ENCODE results near the gene SRGAP3. TPM values are rescaled to one million over a fixed set of nuclear protein-coding genes. Genes with fewer than 3 reads are reported as not detected.

The SRGAP3 gene
- total RNA-seq, 1 experiment from 2014 or later: 17.9 TPM

DNA sequence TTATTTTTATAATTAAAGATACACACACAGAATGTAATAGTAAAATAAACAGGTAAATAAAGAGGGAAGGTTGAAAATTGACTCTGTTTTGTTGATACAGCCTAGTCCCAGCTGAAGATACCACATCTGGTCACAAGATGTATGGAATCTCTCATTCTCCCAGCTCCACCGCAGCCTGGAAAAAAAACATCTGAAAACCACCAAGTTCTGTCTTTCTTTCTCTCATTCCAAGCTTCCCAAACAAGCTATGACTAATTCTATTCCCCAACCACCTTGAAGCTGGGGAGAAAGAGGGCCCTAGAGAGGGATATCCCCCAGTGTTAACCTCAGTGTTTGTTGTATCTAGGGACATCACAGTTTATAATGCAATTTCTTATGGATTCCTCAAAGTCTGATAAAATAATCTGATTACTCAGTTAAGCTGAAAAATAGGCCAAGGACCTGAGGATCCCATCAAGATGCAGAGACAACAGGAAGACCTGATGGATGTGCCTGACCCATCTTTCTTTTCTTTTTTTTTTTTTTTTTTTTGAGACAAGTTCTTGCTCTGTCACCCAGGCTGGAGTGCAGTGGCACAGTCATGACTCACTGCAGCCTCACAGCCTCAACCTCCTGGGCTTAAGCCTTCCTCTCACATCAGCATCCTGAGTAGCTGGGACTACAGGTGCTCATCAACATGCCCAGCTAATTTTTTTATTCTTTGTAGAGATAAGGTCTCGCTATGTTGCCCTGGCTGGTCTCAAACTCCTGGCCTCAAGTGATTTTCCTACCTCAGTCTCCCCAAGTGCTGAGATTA, 38.1 kb downstream of the SRGAP3 start (continued):
- TF ChIP-seq, protein P1, sequence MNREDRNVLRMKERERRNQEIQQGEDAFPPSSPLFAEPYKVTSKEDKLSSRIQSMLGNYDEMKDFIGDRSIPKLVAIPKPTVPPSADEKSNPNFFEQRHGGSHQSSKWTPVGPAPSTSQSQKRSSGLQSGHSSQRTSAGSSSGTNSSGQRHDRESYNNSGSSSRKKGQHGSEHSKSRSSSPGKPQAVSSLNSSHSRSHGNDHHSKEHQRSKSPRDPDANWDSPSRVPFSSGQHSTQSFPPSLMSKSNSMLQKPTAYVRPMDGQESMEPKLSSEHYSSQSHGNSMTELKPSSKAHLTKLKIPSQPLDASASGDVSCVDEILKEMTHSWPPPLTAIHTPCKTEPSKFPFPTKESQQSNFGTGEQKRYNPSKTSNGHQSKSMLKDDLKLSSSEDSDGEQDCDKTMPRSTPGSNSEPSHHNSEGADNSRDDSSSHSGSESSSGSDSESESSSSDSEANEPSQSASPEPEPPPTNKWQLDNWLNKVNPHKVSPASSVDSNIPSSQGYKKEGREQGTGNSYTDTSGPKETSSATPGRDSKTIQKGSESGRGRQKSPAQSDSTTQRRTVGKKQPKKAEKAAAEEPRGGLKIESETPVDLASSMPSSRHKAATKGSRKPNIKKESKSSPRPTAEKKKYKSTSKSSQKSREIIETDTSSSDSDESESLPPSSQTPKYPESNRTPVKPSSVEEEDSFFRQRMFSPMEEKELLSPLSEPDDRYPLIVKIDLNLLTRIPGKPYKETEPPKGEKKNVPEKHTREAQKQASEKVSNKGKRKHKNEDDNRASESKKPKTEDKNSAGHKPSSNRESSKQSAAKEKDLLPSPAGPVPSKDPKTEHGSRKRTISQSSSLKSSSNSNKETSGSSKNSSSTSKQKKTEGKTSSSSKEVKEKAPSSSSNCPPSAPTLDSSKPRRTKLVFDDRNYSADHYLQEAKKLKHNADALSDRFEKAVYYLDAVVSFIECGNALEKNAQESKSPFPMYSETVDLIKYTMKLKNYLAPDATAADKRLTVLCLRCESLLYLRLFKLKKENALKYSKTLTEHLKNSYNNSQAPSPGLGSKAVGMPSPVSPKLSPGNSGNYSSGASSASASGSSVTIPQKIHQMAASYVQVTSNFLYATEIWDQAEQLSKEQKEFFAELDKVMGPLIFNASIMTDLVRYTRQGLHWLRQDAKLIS (CRISPR knock-in tag; IDR thresholded peaks at IDR 0.05; ENCODE audit: borderline replicate concordance): no peak
- TF ChIP-seq MYBL2 (CRISPR knock-in tag; IDR thresholded peaks at IDR 0.05) (no peak), HMGA2 (CRISPR knock-in tag; IDR thresholded peaks at IDR 0.05) (no peak), SMAD4 (CRISPR knock-in tag; IDR thresholded peaks at IDR 0.05) (no peak), ZNF121 (CRISPR knock-in tag; IDR thresholded peaks at IDR 0.05) (no peak)
- TF ChIP-seq, protein P2, sequence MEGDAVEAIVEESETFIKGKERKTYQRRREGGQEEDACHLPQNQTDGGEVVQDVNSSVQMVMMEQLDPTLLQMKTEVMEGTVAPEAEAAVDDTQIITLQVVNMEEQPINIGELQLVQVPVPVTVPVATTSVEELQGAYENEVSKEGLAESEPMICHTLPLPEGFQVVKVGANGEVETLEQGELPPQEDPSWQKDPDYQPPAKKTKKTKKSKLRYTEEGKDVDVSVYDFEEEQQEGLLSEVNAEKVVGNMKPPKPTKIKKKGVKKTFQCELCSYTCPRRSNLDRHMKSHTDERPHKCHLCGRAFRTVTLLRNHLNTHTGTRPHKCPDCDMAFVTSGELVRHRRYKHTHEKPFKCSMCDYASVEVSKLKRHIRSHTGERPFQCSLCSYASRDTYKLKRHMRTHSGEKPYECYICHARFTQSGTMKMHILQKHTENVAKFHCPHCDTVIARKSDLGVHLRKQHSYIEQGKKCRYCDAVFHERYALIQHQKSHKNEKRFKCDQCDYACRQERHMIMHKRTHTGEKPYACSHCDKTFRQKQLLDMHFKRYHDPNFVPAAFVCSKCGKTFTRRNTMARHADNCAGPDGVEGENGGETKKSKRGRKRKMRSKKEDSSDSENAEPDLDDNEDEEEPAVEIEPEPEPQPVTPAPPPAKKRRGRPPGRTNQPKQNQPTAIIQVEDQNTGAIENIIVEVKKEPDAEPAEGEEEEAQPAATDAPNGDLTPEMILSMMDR (IDR thresholded peaks at IDR 0.05): no peak
- TF ChIP-seq, protein P3, sequence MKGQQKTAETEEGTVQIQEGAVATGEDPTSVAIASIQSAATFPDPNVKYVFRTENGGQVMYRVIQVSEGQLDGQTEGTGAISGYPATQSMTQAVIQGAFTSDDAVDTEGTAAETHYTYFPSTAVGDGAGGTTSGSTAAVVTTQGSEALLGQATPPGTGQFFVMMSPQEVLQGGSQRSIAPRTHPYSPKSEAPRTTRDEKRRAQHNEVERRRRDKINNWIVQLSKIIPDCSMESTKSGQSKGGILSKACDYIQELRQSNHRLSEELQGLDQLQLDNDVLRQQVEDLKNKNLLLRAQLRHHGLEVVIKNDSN (CRISPR knock-in tag; IDR thresholded peaks at IDR 0.05): no peak

DNA sequence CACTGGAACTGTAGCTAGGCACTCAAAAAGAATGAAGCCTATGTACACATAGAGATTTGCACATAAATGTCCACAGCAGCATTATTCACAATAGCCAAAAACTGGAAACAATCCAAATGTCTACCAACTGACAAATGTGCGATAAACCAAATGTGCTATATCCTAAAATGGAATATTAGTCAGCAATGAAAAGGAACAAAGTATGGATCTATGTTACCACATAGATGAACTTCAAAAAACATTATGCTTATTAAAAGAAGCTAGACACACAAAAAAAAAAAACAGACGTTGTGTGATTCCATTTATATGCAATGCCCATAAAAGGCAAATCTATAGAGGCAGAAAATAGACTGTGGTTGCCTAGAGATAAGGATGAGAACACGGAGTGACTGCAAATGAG, 39.7 kb downstream of the SRGAP3 start:
- no peaks in the 10 kb centered on the region for H3K27me3 Mint-ChIP-seq (ENCODE audit: low read depth)
- no peaks in the 10 kb centered on the region for H3K36me3 Mint-ChIP-seq
- TF ChIP-seq, protein P4, sequence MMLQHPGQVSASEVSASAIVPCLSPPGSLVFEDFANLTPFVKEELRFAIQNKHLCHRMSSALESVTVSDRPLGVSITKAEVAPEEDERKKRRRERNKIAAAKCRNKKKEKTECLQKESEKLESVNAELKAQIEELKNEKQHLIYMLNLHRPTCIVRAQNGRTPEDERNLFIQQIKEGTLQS (CRISPR knock-in tag; conservative IDR thresholded peaks at IDR 0.05): no peak
- TF ChIP-seq, protein P5, sequence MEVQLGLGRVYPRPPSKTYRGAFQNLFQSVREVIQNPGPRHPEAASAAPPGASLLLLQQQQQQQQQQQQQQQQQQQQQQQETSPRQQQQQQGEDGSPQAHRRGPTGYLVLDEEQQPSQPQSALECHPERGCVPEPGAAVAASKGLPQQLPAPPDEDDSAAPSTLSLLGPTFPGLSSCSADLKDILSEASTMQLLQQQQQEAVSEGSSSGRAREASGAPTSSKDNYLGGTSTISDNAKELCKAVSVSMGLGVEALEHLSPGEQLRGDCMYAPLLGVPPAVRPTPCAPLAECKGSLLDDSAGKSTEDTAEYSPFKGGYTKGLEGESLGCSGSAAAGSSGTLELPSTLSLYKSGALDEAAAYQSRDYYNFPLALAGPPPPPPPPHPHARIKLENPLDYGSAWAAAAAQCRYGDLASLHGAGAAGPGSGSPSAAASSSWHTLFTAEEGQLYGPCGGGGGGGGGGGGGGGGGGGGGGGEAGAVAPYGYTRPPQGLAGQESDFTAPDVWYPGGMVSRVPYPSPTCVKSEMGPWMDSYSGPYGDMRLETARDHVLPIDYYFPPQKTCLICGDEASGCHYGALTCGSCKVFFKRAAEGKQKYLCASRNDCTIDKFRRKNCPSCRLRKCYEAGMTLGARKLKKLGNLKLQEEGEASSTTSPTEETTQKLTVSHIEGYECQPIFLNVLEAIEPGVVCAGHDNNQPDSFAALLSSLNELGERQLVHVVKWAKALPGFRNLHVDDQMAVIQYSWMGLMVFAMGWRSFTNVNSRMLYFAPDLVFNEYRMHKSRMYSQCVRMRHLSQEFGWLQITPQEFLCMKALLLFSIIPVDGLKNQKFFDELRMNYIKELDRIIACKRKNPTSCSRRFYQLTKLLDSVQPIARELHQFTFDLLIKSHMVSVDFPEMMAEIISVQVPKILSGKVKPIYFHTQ (CRISPR knock-in tag; IDR thresholded peaks at IDR 0.05): no peak
- POLR2A ChIA-PET: no interaction called here
- peaks cover 6% of the 10 kb centered on the region for H3K9me3 Mint-ChIP-seq
- no peak for ATAC-seq
- CTCF ChIA-PET: no interaction called here
- no peak for DNase-seq (ENCODE audit: low spot score)
- no peak overlapping the region for H3K27ac Mint-ChIP-seq
- no peak overlapping the region for H3K4me3 Mint-ChIP-seq
- H3K4me1 Mint-ChIP-seq: peaks cover 11% of the 10 kb centered on the region

DNA sequence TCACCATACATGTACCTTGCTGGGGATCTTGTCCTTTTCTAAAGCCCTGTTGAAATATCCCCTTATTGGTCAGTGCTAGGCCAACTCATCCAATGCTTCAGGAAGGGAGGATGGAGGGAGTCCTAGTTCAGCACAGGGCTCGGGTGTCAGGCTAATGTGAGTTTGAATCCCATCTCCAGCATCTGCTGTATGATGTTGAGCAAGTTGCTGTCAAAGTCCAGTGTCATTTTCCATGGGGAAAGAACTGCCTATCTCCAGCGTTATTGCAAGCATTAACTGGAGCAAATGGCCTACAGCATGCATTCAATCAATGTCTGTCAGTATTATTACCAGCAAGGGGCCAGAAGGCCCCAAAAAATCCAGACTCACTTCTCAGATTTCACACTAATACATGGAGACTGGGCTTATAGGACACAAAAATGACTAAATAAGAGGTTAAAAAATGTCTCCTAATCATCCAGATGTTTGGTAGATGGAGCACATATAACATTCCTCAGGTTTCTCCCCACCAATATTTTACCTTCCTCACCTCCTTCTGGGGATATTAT, 40.8 kb downstream of the SRGAP3 start:
- no peak for TF ChIP-seq MXD4 (CRISPR knock-in tag; IDR thresholded peaks at IDR 0.05; ENCODE audit: borderline replicate concordance)
- TF ChIP-seq, protein P6, sequence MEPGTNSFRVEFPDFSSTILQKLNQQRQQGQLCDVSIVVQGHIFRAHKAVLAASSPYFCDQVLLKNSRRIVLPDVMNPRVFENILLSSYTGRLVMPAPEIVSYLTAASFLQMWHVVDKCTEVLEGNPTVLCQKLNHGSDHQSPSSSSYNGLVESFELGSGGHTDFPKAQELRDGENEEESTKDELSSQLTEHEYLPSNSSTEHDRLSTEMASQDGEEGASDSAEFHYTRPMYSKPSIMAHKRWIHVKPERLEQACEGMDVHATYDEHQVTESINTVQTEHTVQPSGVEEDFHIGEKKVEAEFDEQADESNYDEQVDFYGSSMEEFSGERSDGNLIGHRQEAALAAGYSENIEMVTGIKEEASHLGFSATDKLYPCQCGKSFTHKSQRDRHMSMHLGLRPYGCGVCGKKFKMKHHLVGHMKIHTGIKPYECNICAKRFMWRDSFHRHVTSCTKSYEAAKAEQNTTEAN (CRISPR knock-in tag; IDR thresholded peaks at IDR 0.05): no peak
- no peak for TF ChIP-seq NFE2L1 (CRISPR knock-in tag; IDR thresholded peaks at IDR 0.05)
- TF ChIP-seq, protein P4 (CRISPR knock-in tag; conservative IDR thresholded peaks at IDR 0.05): no peak
- peaks cover 15% of the 10 kb centered on the region for H3K4me1 Mint-ChIP-seq
- H3K27me3 Mint-ChIP-seq (ENCODE audit: low read depth): no peaks in the 10 kb centered on the region
- peaks cover 6% of the 10 kb centered on the region for H3K9me3 Mint-ChIP-seq
- DNase-seq (ENCODE audit: low spot score): no peak
- H3K36me3 Mint-ChIP-seq: no peaks in the 10 kb centered on the region
- no peak overlapping the region for H3K27ac Mint-ChIP-seq
- ChIA-PET CTCF (no interaction called here), POLR2A (no interaction called here)
- ATAC-seq: no peak
- no peak overlapping the region for H3K4me3 Mint-ChIP-seq

Data from WTC11 (cell line).